Stimulated activated CD4-positive, alpha-beta T cell treated with anti-CD3 and anti-CD28 coated beads, Interleukin-12 subunit alpha, Interleukin-12 subunit beta, amount 100 ng/mL, for 4 hours (primary cell): ENCODE results near the gene CST9.

Experiments used
- DNase-seq: peaks from one replicate; pipeline ENCODE4 v3.0.0-alpha.2; 2020

Gene CST9

GRCh38 chr20:23605867-23606651 lies at the start of gene CST9:
Gene CST9, minus strand, starts transcription at chr20:23605917. Its CDS starts 53 bp downstream, at chr20:23605864.
- no peak for DNase-seq

- no peak for DNase-seq
Observed at GRCh38 chr20:23654717-23655116, 49.0 kb upstream of the CST9 start.

- DNase-seq = no peak
Observed at GRCh38 chr20:23654000-23654399, 48.3 kb upstream of the CST9 start.

- no peak for DNase-seq
Observed at GRCh38 chr20:23653400-23653938, 47.8 kb upstream of the CST9 start.

GRCh38 chr20:23652926-23653325 lies 47.2 kb upstream of the CST9 start:
- no peak for DNase-seq

- DNase-seq = no peak
Observed at GRCh38 chr20:23652371-23652770, 46.7 kb upstream of the CST9 start.

- DNase-seq = no peak
Observed at GRCh38 chr20:23651117-23651516, 45.4 kb upstream of the CST9 start.

- no peak for DNase-seq
Observed at GRCh38 chr20:23649830-23650417, 44.2 kb upstream of the CST9 start.

- no peak for DNase-seq
Observed at GRCh38 chr20:23649242-23649641, 43.5 kb upstream of the CST9 start.

GRCh38 chr20:23647346-23647745 lies 41.6 kb upstream of the CST9 start:
- DNase-seq = no peak

GRCh38 chr20:23646106-23646873 lies 40.6 kb upstream of the CST9 start:
- DNase-seq = no peak

GRCh38 chr20:23645575-23645974 lies 39.9 kb upstream of the CST9 start:
- no peak for DNase-seq

- DNase-seq = no peak
Observed at GRCh38 chr20:23644164-23644563, 38.4 kb upstream of the CST9 start.

GRCh38 chr20:23643659-23644058 lies 37.9 kb upstream of the CST9 start:
- DNase-seq = no peak

GRCh38 chr20:23641936-23642751 lies 36.4 kb upstream of the CST9 start:
- no peak for DNase-seq

GRCh38 chr20:23640671-23641667 lies 35.3 kb upstream of the CST9 start:
- no peak for DNase-seq

GRCh38 chr20:23640018-23640601 lies 34.4 kb upstream of the CST9 start:
- no peak for DNase-seq

GRCh38 chr20:23639490-23639958 lies 33.8 kb upstream of the CST9 start:
- no peak for DNase-seq

- no peak for DNase-seq
Observed at GRCh38 chr20:23638309-23638708, 32.6 kb upstream of the CST9 start.

- DNase-seq = no peak
Observed at GRCh38 chr20:23637282-23638221, 31.8 kb upstream of the CST9 start, which contains the start of gene CST3. Gene CST3, minus strand, starts transcription at chr20:23637955. Its CDS starts 93 bp downstream, at chr20:23637862.
